ENCODE results near the gene POMGNT2. TPM values are rescaled to one million over a fixed set of nuclear protein-coding genes. Genes with fewer than 3 reads are reported as not detected.

POMGNT2 gene
- polyA plus RNA-seq, 3 donors from 2014 or later: 6.9 to 15.3 (median 8.5) TPM

- no peak overlapping the region for H3K4me3 Mint-ChIP-seq
- no peaks in the 10 kb centered on the region for H3K9me3 Mint-ChIP-seq
- peak overlapping the region in 1 of 6 donors; percentile 25 for H3K27ac Mint-ChIP-seq
- no peaks in the 10 kb centered on the region for H3K4me1 Mint-ChIP-seq
- no peaks in the 10 kb centered on the region for H3K27me3 Mint-ChIP-seq (ENCODE audit: low read depth in 3 of 3)
- no peak for DNase-seq
- no peaks in the 10 kb centered on the region for H3K36me3 Mint-ChIP-seq
Measured at GRCh38 chr3:43094851-43095250, 11.0 kb downstream of the POMGNT2 start.

GRCh38 chr3:43094381-43094780 is 11.5 kb downstream of the POMGNT2 start:
- Mint-ChIP-seq H3K27me3 (ENCODE audit: low read depth in 3 of 3) (peaks cover 0 to 1% (median 0%) of the 10 kb centered on the region in 3 donors), H3K4me3 (no peak overlapping the region), H3K4me1 (no peaks in the 10 kb centered on the region), H3K9me3 (no peaks in the 10 kb centered on the region), H3K27ac (no peak overlapping the region), H3K36me3 (no peaks in the 10 kb centered on the region)
- no peak for DNase-seq

GRCh38 chr3:43093974-43094373 is 11.9 kb downstream of the POMGNT2 start:
- no peak for DNase-seq
- H3K4me3 Mint-ChIP-seq: no peak overlapping the region
- no peaks in the 10 kb centered on the region for H3K36me3 Mint-ChIP-seq
- no peaks in the 10 kb centered on the region for H3K4me1 Mint-ChIP-seq
- H3K27me3 Mint-ChIP-seq (ENCODE audit: low read depth in 3 of 3): peaks cover 0 to 1% (median 0%) of the 10 kb centered on the region in 3 donors
- H3K9me3 Mint-ChIP-seq: no peaks in the 10 kb centered on the region
- peak overlapping the region in 1 of 6 donors; percentile 35 for H3K27ac Mint-ChIP-seq

- Mint-ChIP-seq H3K27me3 (ENCODE audit: low read depth in 3 of 3) (peaks cover 0 to 1% (median 0%) of the 10 kb centered on the region in 3 donors), H3K9me3 (no peaks in the 10 kb centered on the region), H3K27ac (no peak overlapping the region), H3K4me3 (no peak overlapping the region), H3K36me3 (no peaks in the 10 kb centered on the region), H3K4me1 (no peaks in the 10 kb centered on the region)
- no peak for DNase-seq
Measured at GRCh38 chr3:43093006-43093405, 12.9 kb downstream of the POMGNT2 start.

- Mint-ChIP-seq H3K9me3 (no peaks in the 10 kb centered on the region), H3K36me3 (no peaks in the 10 kb centered on the region), H3K4me3 (no peak overlapping the region), H3K27me3 (ENCODE audit: low read depth in 3 of 3) (peaks cover 0 to 1% (median 0%) of the 10 kb centered on the region in 3 donors), H3K4me1 (no peaks in the 10 kb centered on the region), H3K27ac (no peak overlapping the region)
- DNase-seq: no peak
Measured at GRCh38 chr3:43091481-43091880, 14.4 kb downstream of the POMGNT2 start.

GRCh38 chr3:43090238-43090637 is 15.6 kb downstream of the POMGNT2 start:
- H3K4me1 Mint-ChIP-seq: no peaks in the 10 kb centered on the region
- H3K9me3 Mint-ChIP-seq: no peaks in the 10 kb centered on the region
- H3K4me3 Mint-ChIP-seq: no peak overlapping the region
- DNase-seq: no peak
- peaks cover 0 to 1% (median 0%) of the 10 kb centered on the region in 3 donors for H3K27me3 Mint-ChIP-seq (ENCODE audit: low read depth in 3 of 3)
- peak overlapping the region in 1 of 6 donors; percentile 13 for H3K27ac Mint-ChIP-seq
- H3K36me3 Mint-ChIP-seq: peaks cover 0 to 6% (median under 1%) of the 10 kb centered on the region in 3 donors

- Mint-ChIP-seq H3K9me3 (no peaks in the 10 kb centered on the region), H3K4me3 (no peak overlapping the region), H3K36me3 (peaks cover 0 to 12% (median 8%) of the 10 kb centered on the region in 3 donors), H3K27ac (peak overlapping the region in 2 of 6 donors; percentile 23 to 79), H3K4me1 (no peaks in the 10 kb centered on the region), H3K27me3 (ENCODE audit: low read depth in 3 of 3) (peaks cover 0 to 1% (median 0%) of the 10 kb centered on the region in 3 donors)
- no peak for DNase-seq
Measured at GRCh38 chr3:43089081-43089480, 16.8 kb downstream of the POMGNT2 start.

- peak in 1 of 3 donors; percentile 8 for DNase-seq
- Mint-ChIP-seq H3K9me3 (no peaks in the 10 kb centered on the region), H3K27me3 (ENCODE audit: low read depth in 3 of 3) (peaks cover 0 to 1% (median 0%) of the 10 kb centered on the region in 3 donors), H3K27ac (no peak overlapping the region), H3K4me3 (no peak overlapping the region), H3K36me3 (peaks cover 0 to 28% (median 8%) of the 10 kb centered on the region in 3 donors), H3K4me1 (no peaks in the 10 kb centered on the region)
Measured at GRCh38 chr3:43087249-43087776, 18.6 kb downstream of the POMGNT2 start.

- peaks cover 0 to 33% (median 8%) of the 10 kb centered on the region in 3 donors for H3K36me3 Mint-ChIP-seq
- no peaks in the 10 kb centered on the region for H3K9me3 Mint-ChIP-seq
- H3K4me3 Mint-ChIP-seq: no peak overlapping the region
- no peak for DNase-seq
- no peaks in the 10 kb centered on the region for H3K4me1 Mint-ChIP-seq
- no peak overlapping the region for H3K27ac Mint-ChIP-seq
- H3K27me3 Mint-ChIP-seq (ENCODE audit: low read depth in 3 of 3): peaks cover 0 to 1% (median 0%) of the 10 kb centered on the region in 3 donors
Measured at GRCh38 chr3:43086460-43087165, 19.3 kb downstream of the POMGNT2 start.

GRCh38 chr3:43082457-43082856 is 23.4 kb downstream of the POMGNT2 start:
- H3K9me3 Mint-ChIP-seq: peaks cover 0 to 2% (median 0%) of the 10 kb centered on the region in 6 donors
- DNase-seq: no peak
- H3K4me1 Mint-ChIP-seq: no peaks in the 10 kb centered on the region
- no peaks in the 10 kb centered on the region for H3K27me3 Mint-ChIP-seq (ENCODE audit: low read depth in 3 of 3)
- H3K4me3 Mint-ChIP-seq: no peak overlapping the region
- no peak overlapping the region for H3K27ac Mint-ChIP-seq
- H3K36me3 Mint-ChIP-seq: peaks cover 9 to 63% (median 35%) of the 10 kb centered on the region in 3 donors

GRCh38 chr3:43081796-43082195 is 24.1 kb downstream of the POMGNT2 start:
- peaks cover 0 to 2% (median 0%) of the 10 kb centered on the region in 6 donors for H3K9me3 Mint-ChIP-seq
- no peaks in the 10 kb centered on the region for H3K27me3 Mint-ChIP-seq (ENCODE audit: low read depth in 3 of 3)
- H3K36me3 Mint-ChIP-seq: peaks cover 11 to 64% (median 39%) of the 10 kb centered on the region in 3 donors
- no peak overlapping the region for H3K4me3 Mint-ChIP-seq
- no peaks in the 10 kb centered on the region for H3K4me1 Mint-ChIP-seq
- no peak for DNase-seq
- no peak overlapping the region for H3K27ac Mint-ChIP-seq

GRCh38 chr3:43080726-43081568 is 24.9 kb downstream of the POMGNT2 start:
- Mint-ChIP-seq H3K9me3 (peaks cover 0 to 2% (median 0%) of the 10 kb centered on the region in 6 donors), H3K27ac (no peak overlapping the region), H3K4me3 (no peak overlapping the region), H3K36me3 (peaks cover 11 to 68% (median 39%) of the 10 kb centered on the region in 3 donors), H3K4me1 (no peaks in the 10 kb centered on the region), H3K27me3 (ENCODE audit: low read depth in 3 of 3) (no peaks in the 10 kb centered on the region)
- DNase-seq: no peak

- Mint-ChIP-seq H3K36me3 (peaks cover 11 to 59% (median 34%) of the 10 kb centered on the region in 3 donors), H3K4me3 (no peak overlapping the region)
Measured at GRCh38 chr3:43079536-43080332, 26.1 kb downstream of the POMGNT2 start.

More at GRCh38 chr3:43079536-43080332, 26.1 kb downstream of the POMGNT2 start:
- peaks cover 0 to under 1% (median 0%) of the 10 kb centered on the region in 3 donors for H3K27me3 Mint-ChIP-seq (ENCODE audit: low read depth in 3 of 3)
- no peak for DNase-seq
- H3K4me1 Mint-ChIP-seq: no peaks in the 10 kb centered on the region
- peaks cover 0 to 2% (median 0%) of the 10 kb centered on the region in 6 donors for H3K9me3 Mint-ChIP-seq
- H3K27ac Mint-ChIP-seq: no peak overlapping the region

Data from immature natural killer cell (primary cell).